ENCODE data around the gene CYP24A1.

GRCh38 chr20:54158226-54158625 is 15.6 kb downstream of the CYP24A1 start:
- TF ChIP-seq, protein P1, sequence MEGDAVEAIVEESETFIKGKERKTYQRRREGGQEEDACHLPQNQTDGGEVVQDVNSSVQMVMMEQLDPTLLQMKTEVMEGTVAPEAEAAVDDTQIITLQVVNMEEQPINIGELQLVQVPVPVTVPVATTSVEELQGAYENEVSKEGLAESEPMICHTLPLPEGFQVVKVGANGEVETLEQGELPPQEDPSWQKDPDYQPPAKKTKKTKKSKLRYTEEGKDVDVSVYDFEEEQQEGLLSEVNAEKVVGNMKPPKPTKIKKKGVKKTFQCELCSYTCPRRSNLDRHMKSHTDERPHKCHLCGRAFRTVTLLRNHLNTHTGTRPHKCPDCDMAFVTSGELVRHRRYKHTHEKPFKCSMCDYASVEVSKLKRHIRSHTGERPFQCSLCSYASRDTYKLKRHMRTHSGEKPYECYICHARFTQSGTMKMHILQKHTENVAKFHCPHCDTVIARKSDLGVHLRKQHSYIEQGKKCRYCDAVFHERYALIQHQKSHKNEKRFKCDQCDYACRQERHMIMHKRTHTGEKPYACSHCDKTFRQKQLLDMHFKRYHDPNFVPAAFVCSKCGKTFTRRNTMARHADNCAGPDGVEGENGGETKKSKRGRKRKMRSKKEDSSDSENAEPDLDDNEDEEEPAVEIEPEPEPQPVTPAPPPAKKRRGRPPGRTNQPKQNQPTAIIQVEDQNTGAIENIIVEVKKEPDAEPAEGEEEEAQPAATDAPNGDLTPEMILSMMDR (conservative IDR thresholded peaks at IDR 0.05) = no peak
- TF ChIP-seq ZFX (IDR thresholded peaks at IDR 0.05) = no peak
